OCI-LY7 (cell line): ENCODE results near the gene CCDC92. TPM values are rescaled to one million over a fixed set of nuclear protein-coding genes. Genes with fewer than 3 reads are reported as not detected.

Experiments
- BruUV-seq: library from RNA; stranded (reverse); fragments of 400-500 nt; replicated peaks from 2 replicates; lab custom pipeline; 2021; lab: Mats Ljungman, UMichigan
- CTCF ChIA-PET: fragments of 300-600 bp; sonication (Branson Sonifier 250); formaldehyde crosslinking; loops from one replicate; lab custom pipeline; 2022; ENCODE audit warnings: antibody characterized with exemption; ENCODE audit not compliant: unreplicated experiment; lab: Charles Lee
- POLR2A ChIA-PET: fragments of 300-600 bp; sonication (Branson Sonifier 250); formaldehyde crosslinking; loops from one replicate; lab custom pipeline; 2022; ENCODE audit warnings: antibody characterized with exemption; lab: Charles Lee
- DNase-seq: peaks from one replicate; pipeline ENCODE4 v3.0.0-alpha.2; 2015; ENCODE audit warnings: low spot score
- H2AFZ ChIP-seq: fragments of 200-600 bp; sonication (generic), shearing (Covaris generic); 2 replicates; pipeline ENCODE4 v1.6.1; 2014; ENCODE audit warnings: mild to moderate bottlenecking, antibody characterized with exemption, low read length, moderate library complexity
- H3K27ac ChIP-seq: fragments of 200-600 bp; sonication (generic); 2 replicates; pipeline ENCODE4 v1.5.1; 2014; ENCODE audit warnings: mixed run types, low read depth, mild to moderate bottlenecking, moderate library complexity, low read length, inconsistent platforms; ENCODE audit not compliant: poor library complexity, severe bottlenecking
- H3K36me3 ChIP-seq: fragments of 200-600 bp; sonication (generic); 2 replicates; pipeline ENCODE4 v1.6.1; 2014; ENCODE audit warnings: mild to moderate bottlenecking, antibody characterized with exemption, low read length, moderate library complexity, mixed read lengths; ENCODE audit not compliant: insufficient read depth
- H3K4me1 ChIP-seq: fragments of 200-600 bp; sonication (generic); 2 replicates; pipeline ENCODE4 v1.5.1; 2014; ENCODE audit warnings: mild to moderate bottlenecking, low read length; ENCODE audit not compliant: insufficient read depth, poor library complexity, severe bottlenecking
- H3K4me2 ChIP-seq: fragments of 200-600 bp; sonication (generic); 2 replicates; pipeline ENCODE4 v1.6.1; 2014; ENCODE audit warnings: mild to moderate bottlenecking, low read length
- H3K4me3 ChIP-seq: fragments of 200-600 bp; sonication (generic); 2 replicates; pipeline ENCODE4 v1.5.1; 2014; ENCODE audit warnings: mild to moderate bottlenecking, low read depth, low read length; ENCODE audit not compliant: poor library complexity, severe bottlenecking
- H3K79me2 ChIP-seq: fragments of 200-600 bp; sonication (generic); 2 replicates; pipeline ENCODE4 v1.6.1; 2016; ENCODE audit warnings: low read depth, mild to moderate bottlenecking, low read length, moderate library complexity, mixed read lengths; ENCODE audit not compliant: insufficient read depth
- H3K9me2 ChIP-seq: fragments of 200-600 bp; sonication (generic); 2 replicates; pipeline ENCODE4 v1.6.1; 2016; ENCODE audit warnings: mild to moderate bottlenecking, low read length, mixed read lengths; ENCODE audit not compliant: insufficient read depth
- H3K9me3 ChIP-seq: fragments of 200-600 bp; sonication (generic); 2 replicates; pipeline ENCODE4 v1.6.1; 2014; ENCODE audit warnings: mild to moderate bottlenecking, mixed run types, low read length, mixed read lengths
- H4K20me1 ChIP-seq: fragments of 200-600 bp; sonication (generic); 2 replicates; pipeline ENCODE4 v1.6.1; 2014; ENCODE audit warnings: mild to moderate bottlenecking, antibody characterized with exemption, low read length, moderate library complexity, mixed read lengths; ENCODE audit not compliant: insufficient read depth
- EZH2phosphoT487 ChIP-seq: fragments of 200-600 bp; sonication (generic); IDR thresholded peaks from 2 replicates; pipeline ENCODE4 v1.6.1; 2018; ENCODE audit warnings: low read depth, borderline replicate concordance, mild to moderate bottlenecking, mixed run types, antibody characterized with exemption, low read length, moderate library complexity, mixed read lengths
- intact Hi-C: fragments of 100-400 bp; cut with micrococcal nuclease; formaldehyde crosslinking; loops from one replicate; pipeline ENCODE4 v1.10.0; 2022; ENCODE audit not compliant: unreplicated experiment
- total RNA-seq, 2 experiments: library from RNA; depleted of rRNA in 1 of 2; stranded (reverse); fragments of >200 nt in 1 of 2; shearing (Covaris generic) in 1 of 2; gene quantifications; 2 replicates each; pipeline ENCODE4 v1.2.3, GENCODE V29; 2014 to 2022
- TF ChIP-seq, protein P1 (sequence below): fragments of 200-600 bp; sonication (generic); conservative IDR thresholded peaks from 2 replicates; pipeline ENCODE4 v1.5.1; 2014; ENCODE audit warnings: mild to moderate bottlenecking, antibody characterized with exemption, low read length, moderate library complexity, mixed read lengths

Gene CCDC92
- total RNA-seq, 2 experiments from 2014 or later = 3.1 to 12.3 TPM

- no peak overlapping the region for H3K27ac ChIP-seq
- H3K4me1 ChIP-seq = no peaks in the 10 kb centered on the region
- H3K9me3 ChIP-seq = no peaks in the 10 kb centered on the region
- TF ChIP-seq EZH2phosphoT487 = no peak
- TF ChIP-seq, protein P1, sequence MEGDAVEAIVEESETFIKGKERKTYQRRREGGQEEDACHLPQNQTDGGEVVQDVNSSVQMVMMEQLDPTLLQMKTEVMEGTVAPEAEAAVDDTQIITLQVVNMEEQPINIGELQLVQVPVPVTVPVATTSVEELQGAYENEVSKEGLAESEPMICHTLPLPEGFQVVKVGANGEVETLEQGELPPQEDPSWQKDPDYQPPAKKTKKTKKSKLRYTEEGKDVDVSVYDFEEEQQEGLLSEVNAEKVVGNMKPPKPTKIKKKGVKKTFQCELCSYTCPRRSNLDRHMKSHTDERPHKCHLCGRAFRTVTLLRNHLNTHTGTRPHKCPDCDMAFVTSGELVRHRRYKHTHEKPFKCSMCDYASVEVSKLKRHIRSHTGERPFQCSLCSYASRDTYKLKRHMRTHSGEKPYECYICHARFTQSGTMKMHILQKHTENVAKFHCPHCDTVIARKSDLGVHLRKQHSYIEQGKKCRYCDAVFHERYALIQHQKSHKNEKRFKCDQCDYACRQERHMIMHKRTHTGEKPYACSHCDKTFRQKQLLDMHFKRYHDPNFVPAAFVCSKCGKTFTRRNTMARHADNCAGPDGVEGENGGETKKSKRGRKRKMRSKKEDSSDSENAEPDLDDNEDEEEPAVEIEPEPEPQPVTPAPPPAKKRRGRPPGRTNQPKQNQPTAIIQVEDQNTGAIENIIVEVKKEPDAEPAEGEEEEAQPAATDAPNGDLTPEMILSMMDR = no peak
- intact Hi-C loops = no loop called here
- CTCF ChIA-PET = no interaction called here
- no TSS peak for BruUV-seq
- no peaks in the 10 kb centered on the region for H4K20me1 ChIP-seq
- no peaks in the 10 kb centered on the region for H3K36me3 ChIP-seq
- no peaks in the 10 kb centered on the region for H3K9me2 ChIP-seq
- H3K4me2 ChIP-seq = no peak overlapping the region
- H3K4me3 ChIP-seq = no peak overlapping the region
- no peak for DNase-seq
- H3K79me2 ChIP-seq = no peaks in the 10 kb centered on the region
- POLR2A ChIA-PET = interaction anchor here (0.6 kb wide), 1 partner anchor 1363 kb away, joined by 3 read pairs; no protein-coding TSS in a partner anchor
- no peak overlapping the region for H2AFZ ChIP-seq
Measured at GRCh38 chr12:123962513-123962912, 10.1 kb downstream of the CCDC92 start.

GRCh38 chr12:123961585-123962345, 10.9 kb downstream of the CCDC92 start:
- Histone ChIP-seq H4K20me1 (no peaks in the 10 kb centered on the region), H3K36me3 (no peaks in the 10 kb centered on the region), H3K4me2 (no peak overlapping the region), H2AFZ (no peak overlapping the region), H3K4me1 (no peaks in the 10 kb centered on the region), H3K4me3 (no peak overlapping the region), H3K27ac (no peak overlapping the region), H3K79me2 (no peaks in the 10 kb centered on the region), H3K9me2 (no peaks in the 10 kb centered on the region), H3K9me3 (no peaks in the 10 kb centered on the region)
- no peak for TF ChIP-seq EZH2phosphoT487
- TF ChIP-seq, protein P1 = no peak
- DNase-seq = no peak
- no TSS peak for BruUV-seq
- ChIA-PET POLR2A (interaction anchor here (0.6 kb wide), 1 partner anchor 1363 kb away, joined by 3 read pairs; no protein-coding TSS in a partner anchor), CTCF (interaction anchor here (0.5 kb wide), 1 partner anchor 15 kb away, joined by 3 read pairs; no protein-coding TSS in a partner anchor)
- intact Hi-C loops = no loop called here

DNA sequence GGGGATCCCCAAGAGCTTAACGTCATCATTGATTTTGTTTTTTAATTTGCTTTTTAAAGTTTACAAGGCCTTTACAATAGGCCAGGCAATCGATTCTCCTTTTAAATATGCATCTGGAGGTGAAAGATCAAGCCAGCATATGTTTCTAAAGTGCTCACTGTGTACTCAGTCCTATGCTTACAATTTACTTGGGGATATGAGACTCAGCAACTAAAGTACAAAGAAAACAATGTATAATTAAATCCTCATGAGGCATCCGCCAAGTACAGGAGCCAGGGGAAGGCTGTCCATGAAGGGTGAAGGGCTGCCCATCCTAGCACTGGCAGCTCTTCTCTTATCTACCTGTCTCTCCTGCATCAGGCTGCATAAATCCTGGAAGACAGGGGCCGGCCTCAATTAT, 11.8 kb downstream of the CCDC92 start:
- no peak overlapping the region for H3K4me3 ChIP-seq
- DNase-seq = no peak
- no peak overlapping the region for H3K4me2 ChIP-seq
- intact Hi-C loops = no loop called here
- no peak for TF ChIP-seq EZH2phosphoT487
- TF ChIP-seq, protein P1 = no peak
- H2AFZ ChIP-seq = no peak overlapping the region
- no TSS peak for BruUV-seq
- ChIA-PET CTCF (no interaction called here), POLR2A (interaction anchor here (0.9 kb wide), 2 partner anchors 11 to 35 kb away, joined by 3 read pairs; no protein-coding TSS in a partner anchor)
- no peaks in the 10 kb centered on the region for H3K9me3 ChIP-seq
- no peaks in the 10 kb centered on the region for H3K36me3 ChIP-seq
- H3K4me1 ChIP-seq = no peaks in the 10 kb centered on the region
- no peaks in the 10 kb centered on the region for H3K79me2 ChIP-seq
- H3K9me2 ChIP-seq = no peaks in the 10 kb centered on the region
- no peak overlapping the region for H3K27ac ChIP-seq
- no peaks in the 10 kb centered on the region for H4K20me1 ChIP-seq
